HUES64 (cell line): ENCODE data around the gene MAPRE3.

Source experiments
- H3K27ac ChIP-seq: 2 replicates; pipeline ENCODE4 v1.7.0; 2013; ENCODE audit warnings: low read depth, low read length, inconsistent platforms
- H3K27me3 ChIP-seq: 2 replicates; pipeline ENCODE4 v1.6.1; 2013; ENCODE audit warnings: mild to moderate bottlenecking, low read length; ENCODE audit not compliant: insufficient read depth
- H3K36me3 ChIP-seq: 2 replicates; pipeline ENCODE4 v1.6.1; 2013; ENCODE audit warnings: mild to moderate bottlenecking, low read length; ENCODE audit not compliant: insufficient read depth
- H3K4me1 ChIP-seq: 2 replicates; pipeline ENCODE4 v1.6.1; 2013; ENCODE audit warnings: mild to moderate bottlenecking, low read length, moderate library complexity; ENCODE audit not compliant: insufficient read depth
- H3K4me3 ChIP-seq: 2 replicates; pipeline ENCODE4 v1.5.1; 2013; ENCODE audit warnings: mild to moderate bottlenecking, low read length, moderate library complexity
- H3K9ac ChIP-seq: 2 replicates; pipeline ENCODE4 v1.6.1; 2013; ENCODE audit warnings: mild to moderate bottlenecking, low read depth, low read length
- H3K9me3 ChIP-seq: 2 replicates; pipeline ENCODE4 v1.6.1; 2013; ENCODE audit warnings: low read depth, low read length; ENCODE audit not compliant: insufficient read depth
- WGBS: fragments of 150-250, 120-280 bp; methylation state at CpG from one replicate; pipeline ENCODE4 v1.1.7; 2013; ENCODE audit warnings: missing lambda C conversion rate; 5-methylcytosine and 5-hydroxymethylcytosine counted together

MAPRE3 gene

DNA sequence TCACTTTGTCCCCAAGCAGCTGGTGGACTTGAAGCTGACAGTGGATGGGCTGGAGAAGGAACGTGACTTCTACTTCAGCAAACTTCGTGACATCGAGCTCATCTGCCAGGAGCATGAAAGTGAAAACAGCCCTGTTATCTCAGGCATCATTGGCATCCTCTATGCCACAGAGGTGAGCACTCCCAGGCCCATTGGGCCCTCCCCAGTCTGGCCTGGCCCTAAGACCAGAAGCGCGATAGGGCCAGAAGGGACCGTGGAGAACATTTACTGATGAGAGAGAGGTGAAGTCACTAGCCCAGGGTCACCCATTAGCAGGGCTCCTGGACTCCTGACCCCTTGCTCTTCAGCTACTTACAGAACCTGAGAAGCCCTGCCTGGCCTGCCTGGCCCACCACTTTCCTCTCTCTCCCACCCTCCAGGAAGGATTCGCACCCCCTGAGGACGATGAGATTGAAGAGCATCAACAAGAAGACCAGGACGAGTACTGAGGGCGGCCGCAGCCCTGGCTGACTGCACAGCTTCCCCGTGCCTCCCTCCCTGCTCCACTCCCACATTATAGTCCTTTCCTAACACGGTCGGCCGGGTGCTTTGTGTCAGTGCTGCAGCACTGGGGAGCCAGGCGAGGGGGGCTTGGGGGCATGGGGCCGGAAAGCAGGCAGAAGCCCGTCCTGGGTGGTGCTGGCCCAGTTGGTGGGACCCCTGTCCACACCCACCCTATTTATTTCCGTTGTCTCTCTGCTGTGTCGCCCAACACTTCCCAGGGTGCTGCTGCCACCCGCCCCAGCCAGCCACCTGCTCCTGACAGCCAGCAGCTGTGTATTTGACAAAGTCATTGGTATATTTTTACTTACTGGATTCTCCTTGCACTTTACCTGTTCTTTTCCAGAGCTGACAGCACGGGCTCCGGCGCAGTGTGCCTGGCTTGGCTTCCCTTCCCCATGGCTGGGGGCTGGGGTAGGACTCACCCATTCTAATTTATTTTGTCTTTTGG is 55.7 kb downstream of the MAPRE3 start:
- H3K9me3 ChIP-seq = no peaks in the 10 kb centered on the region
- no peaks in the 10 kb centered on the region for H3K27me3 ChIP-seq
- H3K27ac ChIP-seq = no peak overlapping the region
- WGBS = 92% methylated on average over 24 of the region's 24 CpGs
- H3K4me1 ChIP-seq = peaks cover under 1% of the 10 kb centered on the region; the same call in 1 of the 2 replicates
- no peak overlapping the region for H3K9ac ChIP-seq
- peaks cover 11% of the 10 kb centered on the region for H3K36me3 ChIP-seq
- H3K4me3 ChIP-seq = no peak overlapping the region

DNA sequence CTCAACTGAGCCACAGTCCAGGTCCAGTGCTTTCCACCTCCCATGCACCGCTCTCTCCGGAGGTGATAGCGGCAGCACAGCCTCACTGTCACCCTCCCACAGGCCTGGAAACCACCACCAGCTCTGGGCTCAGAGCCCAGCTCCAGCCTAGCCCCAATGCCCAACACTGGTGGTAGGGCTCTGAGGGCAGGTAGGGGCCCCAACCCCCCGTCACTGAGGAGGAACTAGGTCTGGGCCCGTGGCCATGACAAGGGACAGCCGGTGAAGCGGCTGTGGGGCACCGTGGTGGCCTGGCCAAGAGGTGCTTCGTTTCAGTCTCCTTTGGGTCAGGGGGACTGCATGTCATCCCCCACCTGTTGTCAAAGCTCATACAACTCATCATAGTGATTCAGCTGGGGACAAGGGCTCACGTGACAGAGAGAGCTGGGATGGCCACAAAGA is 56.8 kb downstream of the MAPRE3 start:
- Histone ChIP-seq H3K4me3 (no peak overlapping the region), H3K9ac (no peak overlapping the region), H3K9me3 (no peaks in the 10 kb centered on the region), H3K4me1 (no peaks in the 10 kb centered on the region), H3K27me3 (no peaks in the 10 kb centered on the region), H3K27ac (no peak overlapping the region), H3K36me3 (peaks cover 10% of the 10 kb centered on the region)
- WGBS = 96% methylated on average over 10 of the region's 10 CpGs

DNA sequence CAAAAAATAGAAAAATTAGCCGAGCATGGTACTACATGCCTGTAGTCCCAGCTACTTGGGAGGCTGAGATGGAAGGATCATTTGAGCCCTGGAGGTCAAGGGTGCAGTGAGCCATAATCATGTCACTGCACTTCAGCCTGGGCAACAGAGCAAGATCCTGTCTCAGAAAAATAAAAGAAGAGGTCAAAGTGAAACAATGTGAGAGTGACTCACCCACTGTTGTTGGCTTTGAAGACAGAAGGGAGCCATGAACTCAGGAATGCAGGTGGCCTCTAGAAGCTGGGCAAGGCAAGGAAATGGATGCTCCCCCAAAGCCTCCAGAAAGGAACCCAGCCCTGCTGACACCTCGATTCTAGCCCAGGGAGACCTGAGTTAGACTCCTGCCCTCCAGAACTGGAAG is 58.6 kb downstream of the MAPRE3 start:
- no peak overlapping the region for H3K9ac ChIP-seq
- no peak overlapping the region for H3K4me3 ChIP-seq
- no peaks in the 10 kb centered on the region for H3K27me3 ChIP-seq
- H3K36me3 ChIP-seq = peaks cover 6% of the 10 kb centered on the region; the same call in 1 of the 2 replicates
- H3K9me3 ChIP-seq = no peaks in the 10 kb centered on the region
- H3K27ac ChIP-seq = no peak overlapping the region
- no peaks in the 10 kb centered on the region for H3K4me1 ChIP-seq
- WGBS = 96% methylated on average over 2 of the region's 2 CpGs

DNA sequence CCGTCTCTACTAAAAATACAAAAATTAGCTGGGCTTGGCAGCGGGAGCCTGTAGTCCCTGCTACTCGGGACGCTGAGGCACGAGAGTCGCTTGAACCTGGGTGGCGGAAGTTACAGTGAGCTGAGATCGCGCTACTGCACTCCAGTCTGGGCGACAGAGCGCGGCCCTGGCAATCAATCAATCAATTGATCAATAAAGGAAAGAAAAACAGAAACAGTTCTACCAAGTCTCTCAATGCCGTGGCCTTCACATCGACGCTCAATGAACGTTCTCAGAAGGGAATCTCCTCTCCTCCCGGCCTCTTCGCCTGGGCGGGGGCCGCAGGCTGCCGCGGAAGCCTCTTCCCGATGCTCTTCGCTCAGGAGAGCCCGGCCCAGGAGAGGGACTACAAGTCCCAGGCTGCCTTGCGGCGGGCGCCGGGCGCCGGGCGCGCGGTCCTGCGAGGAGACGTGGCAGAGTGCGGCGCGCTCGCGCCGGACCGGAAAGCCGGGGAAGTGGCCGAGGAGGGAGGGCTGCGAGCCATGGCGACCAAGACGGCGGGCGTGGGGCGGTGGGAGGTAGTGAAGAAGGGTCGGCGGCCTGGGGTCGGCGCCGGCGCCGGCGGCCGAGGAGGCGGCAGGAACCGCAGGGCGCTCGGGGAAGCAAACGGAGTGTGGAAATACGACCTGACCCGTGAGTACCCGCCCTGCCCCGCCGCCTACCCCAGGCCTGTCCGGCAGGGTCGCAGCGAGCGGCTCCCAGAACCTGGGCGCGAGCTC is 62.2 kb downstream of the MAPRE3 start, which contains the start of gene TMEM214:
Gene TMEM214 (plus strand): TSS at position 471 of the 758 bp plus-strand sequence. CDS start 51 bp downstream, at position 522.
- Histone ChIP-seq H3K27me3 (no peaks in the 10 kb centered on the region), H3K36me3 (peaks cover 30% of the 10 kb centered on the region), H3K9me3 (no peaks in the 10 kb centered on the region), H3K4me1 (no peaks in the 10 kb centered on the region), H3K27ac (no peak within 1 kb of the TSS), H3K4me3 (peak within 1 kb of the TSS; percentile 91), H3K9ac (peak within 1 kb of the TSS; percentile 85)
- WGBS = under 1% methylated on average over 76 of the region's 76 CpGs

DNA sequence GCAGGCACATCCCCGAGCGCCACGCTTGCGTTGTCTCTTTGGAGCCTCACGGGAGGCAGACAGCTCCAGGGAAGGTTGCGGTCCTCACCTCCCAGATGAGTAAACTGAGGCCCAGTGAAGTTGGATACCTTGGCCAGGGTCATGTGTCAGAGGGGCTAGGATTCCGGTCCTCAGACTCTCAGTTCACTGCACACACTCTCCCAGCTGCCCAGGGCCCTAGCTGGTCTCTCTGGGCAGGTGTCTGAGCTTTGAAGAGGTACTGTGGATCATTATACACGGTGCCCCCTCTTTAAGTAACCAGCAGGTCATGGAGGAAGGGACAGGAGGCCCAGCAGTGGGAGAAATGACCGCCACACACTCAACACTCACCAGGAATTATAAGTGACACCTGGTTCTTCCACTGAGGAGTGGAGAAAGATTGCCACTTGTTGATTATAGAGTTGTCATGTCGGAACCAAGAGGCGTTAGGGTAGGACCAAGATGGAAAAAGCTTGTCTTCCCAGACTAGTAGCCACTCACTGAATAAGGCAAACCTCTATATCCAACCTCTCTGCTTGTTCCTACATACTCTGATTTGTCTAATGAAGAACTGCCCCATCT is 62.9 kb downstream of the MAPRE3 start:
- no peaks in the 10 kb centered on the region for H3K27me3 ChIP-seq
- H3K36me3 ChIP-seq = peaks cover 37% of the 10 kb centered on the region
- H3K9ac ChIP-seq = peak overlapping the region; percentile 85
- no peaks in the 10 kb centered on the region for H3K9me3 ChIP-seq
- no peak overlapping the region for H3K27ac ChIP-seq
- H3K4me3 ChIP-seq = peak overlapping the region; percentile 91
- H3K4me1 ChIP-seq = no peaks in the 10 kb centered on the region
- WGBS = 25% methylated on average over 11 of the region's 11 CpGs

DNA sequence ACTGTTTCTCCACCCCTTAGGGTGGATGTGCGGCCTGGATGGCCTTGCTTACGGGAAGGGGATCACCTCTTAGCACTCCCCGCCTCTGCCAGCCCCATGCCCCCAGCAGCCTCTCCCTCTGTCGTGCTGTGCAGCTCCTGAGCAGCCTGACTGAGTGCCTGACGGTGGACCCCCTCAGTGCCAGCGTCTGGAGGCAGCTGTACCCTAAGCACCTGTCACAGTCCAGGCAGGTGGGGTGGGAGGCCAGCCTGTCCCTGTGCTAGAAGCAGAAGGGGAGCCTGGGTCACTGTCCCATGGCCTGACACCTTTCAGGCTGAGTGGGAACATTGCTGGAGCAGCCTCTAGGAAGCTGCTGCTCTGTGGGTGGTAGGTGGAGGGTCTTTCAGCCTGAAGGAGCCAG is 67.6 kb downstream of the MAPRE3 start:
- H3K9ac ChIP-seq = no peak overlapping the region
- WGBS = 95% methylated on average over 6 of the region's 6 CpGs
- no peaks in the 10 kb centered on the region for H3K9me3 ChIP-seq
- no peak overlapping the region for H3K4me3 ChIP-seq
- no peak overlapping the region for H3K27ac ChIP-seq
- no peaks in the 10 kb centered on the region for H3K4me1 ChIP-seq
- H3K27me3 ChIP-seq = no peaks in the 10 kb centered on the region
- H3K36me3 ChIP-seq = peaks cover 83% of the 10 kb centered on the region

DNA sequence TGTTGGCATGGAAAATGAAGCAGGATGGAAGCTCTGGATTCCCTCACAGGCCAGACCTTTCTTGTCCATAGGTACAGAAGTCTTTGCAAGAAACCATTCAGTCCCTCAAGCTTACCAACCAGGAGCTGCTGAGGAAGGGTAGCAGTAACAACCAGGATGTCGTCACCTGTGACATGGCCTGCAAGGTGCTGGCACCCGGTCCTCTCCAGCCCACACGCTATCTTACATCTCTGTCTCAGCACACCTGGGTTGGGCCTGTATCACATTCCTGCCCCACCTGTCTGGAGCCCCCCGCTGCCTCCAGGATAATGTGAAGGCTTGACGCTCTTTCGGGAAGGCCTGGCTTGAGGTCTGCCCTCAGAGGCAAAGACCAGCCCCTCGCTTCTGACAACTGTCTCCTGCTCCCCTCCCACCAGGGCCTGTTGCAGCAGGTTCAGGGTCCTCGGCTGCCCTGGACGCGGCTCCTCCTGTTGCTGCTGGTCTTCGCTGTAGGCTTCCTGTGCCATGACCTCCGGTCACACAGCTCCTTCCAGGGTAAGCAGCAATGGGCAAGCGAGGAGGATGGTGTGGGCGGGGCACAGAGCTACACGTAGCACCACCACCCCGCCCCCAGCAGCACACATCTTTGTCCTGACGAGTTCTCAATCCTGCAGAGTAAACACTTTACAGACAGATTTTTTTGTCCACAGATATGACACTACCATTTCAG is 68.3 kb downstream of the MAPRE3 start:
- H3K4me1 ChIP-seq = no peaks in the 10 kb centered on the region
- H3K4me3 ChIP-seq = no peak overlapping the region
- H3K27me3 ChIP-seq = no peaks in the 10 kb centered on the region
- H3K9ac ChIP-seq = no peak overlapping the region
- WGBS = 93% methylated on average over 17 of the region's 17 CpGs
- H3K36me3 ChIP-seq = peaks cover 85% of the 10 kb centered on the region
- no peak overlapping the region for H3K27ac ChIP-seq
- H3K9me3 ChIP-seq = no peaks in the 10 kb centered on the region

DNA sequence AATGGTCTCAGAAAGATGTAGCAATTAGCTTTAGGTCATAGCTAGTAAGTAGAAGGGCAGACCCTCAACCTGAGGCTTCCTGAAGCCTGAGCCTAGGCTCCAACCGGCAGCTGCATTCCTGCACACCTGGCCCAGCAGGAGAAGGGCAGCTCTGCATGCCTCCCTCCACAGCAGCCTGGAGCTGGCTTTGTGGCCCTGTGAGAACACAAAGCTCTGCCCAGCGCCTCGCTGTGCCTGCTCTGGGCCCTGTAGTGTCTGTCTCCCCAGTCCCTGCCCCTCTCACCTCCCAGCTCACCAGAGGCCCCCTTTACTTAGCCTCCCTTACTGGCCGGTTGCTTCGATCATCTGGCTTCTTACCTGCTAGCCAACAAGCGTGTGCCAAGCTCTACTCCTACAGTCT is 69.0 kb downstream of the MAPRE3 start:
- no peaks in the 10 kb centered on the region for H3K4me1 ChIP-seq
- H3K9ac ChIP-seq = no peak overlapping the region
- H3K9me3 ChIP-seq = no peaks in the 10 kb centered on the region
- H3K27ac ChIP-seq = no peak overlapping the region
- 94% methylated on average over 6 of the region's 6 CpGs for WGBS
- peaks cover 85% of the 10 kb centered on the region for H3K36me3 ChIP-seq
- no peak overlapping the region for H3K4me3 ChIP-seq
- H3K27me3 ChIP-seq = no peaks in the 10 kb centered on the region

DNA sequence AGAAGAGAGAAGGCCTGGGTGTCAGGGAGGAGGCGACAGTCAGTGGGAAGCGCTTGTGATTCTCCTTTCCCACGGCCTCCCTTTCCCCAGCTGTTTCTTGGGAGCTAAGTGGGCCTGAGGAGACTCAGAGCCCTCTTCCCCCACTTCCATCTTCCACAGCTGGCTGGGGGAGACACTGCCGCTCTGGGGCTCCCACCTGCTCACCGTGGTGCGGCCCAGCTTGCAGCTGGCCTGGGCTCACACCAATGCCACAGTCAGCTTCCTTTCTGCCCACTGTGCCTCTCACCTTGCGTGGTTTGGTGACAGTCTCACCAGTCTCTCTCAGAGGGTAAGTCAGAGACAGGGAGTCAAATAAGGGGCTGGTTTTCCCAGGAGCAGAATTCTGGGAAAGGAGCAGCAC is 69.4 kb downstream of the MAPRE3 start:
- Histone ChIP-seq H3K27me3 (no peaks in the 10 kb centered on the region), H3K4me1 (no peaks in the 10 kb centered on the region), H3K4me3 (no peak overlapping the region), H3K27ac (no peak overlapping the region), H3K36me3 (peaks cover 82% of the 10 kb centered on the region), H3K9me3 (no peaks in the 10 kb centered on the region), H3K9ac (no peak overlapping the region)
- 91% methylated on average over 7 of the region's 7 CpGs for WGBS

DNA sequence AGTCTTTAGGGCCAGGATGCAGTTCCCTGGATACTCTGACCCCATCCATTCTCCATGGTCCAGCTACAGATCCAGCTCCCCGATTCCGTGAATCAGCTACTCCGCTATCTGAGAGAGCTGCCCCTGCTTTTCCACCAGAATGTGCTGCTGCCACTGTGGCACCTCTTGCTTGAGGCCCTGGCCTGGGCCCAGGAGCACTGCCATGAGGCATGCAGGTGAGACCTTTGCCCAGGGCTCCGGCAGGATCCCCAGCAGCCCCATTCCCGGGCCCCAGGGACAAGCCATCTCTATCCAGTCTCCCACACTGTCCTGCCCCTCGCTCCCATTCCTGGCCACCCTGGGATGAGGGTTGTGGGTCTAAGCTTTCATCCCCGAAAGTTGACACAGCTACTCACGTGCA is 69.8 kb downstream of the MAPRE3 start:
- H3K9ac ChIP-seq = no peak overlapping the region
- H3K27ac ChIP-seq = no peak overlapping the region
- H3K4me3 ChIP-seq = no peak overlapping the region
- WGBS = 94% methylated on average over 8 of the region's 8 CpGs
- no peaks in the 10 kb centered on the region for H3K27me3 ChIP-seq
- H3K9me3 ChIP-seq = no peaks in the 10 kb centered on the region
- no peaks in the 10 kb centered on the region for H3K4me1 ChIP-seq
- peaks cover 78% of the 10 kb centered on the region for H3K36me3 ChIP-seq
